ENCODE data around the gene CRACR2B. TPM values are rescaled to one million over a fixed set of nuclear protein-coding genes. Genes with fewer than 3 reads are reported as not detected.

The CRACR2B gene
- total RNA-seq (ENCODE audit: low replicate concordance) = 0.45 and 0.70 TPM in 2 replicates

GRCh38 chr11:827897-828192 lies at the start of gene CRACR2B:
Gene CRACR2B (plus strand): TSS chr11:827919. CDS start chr11:828608, 689 bp downstream.

DNA sequence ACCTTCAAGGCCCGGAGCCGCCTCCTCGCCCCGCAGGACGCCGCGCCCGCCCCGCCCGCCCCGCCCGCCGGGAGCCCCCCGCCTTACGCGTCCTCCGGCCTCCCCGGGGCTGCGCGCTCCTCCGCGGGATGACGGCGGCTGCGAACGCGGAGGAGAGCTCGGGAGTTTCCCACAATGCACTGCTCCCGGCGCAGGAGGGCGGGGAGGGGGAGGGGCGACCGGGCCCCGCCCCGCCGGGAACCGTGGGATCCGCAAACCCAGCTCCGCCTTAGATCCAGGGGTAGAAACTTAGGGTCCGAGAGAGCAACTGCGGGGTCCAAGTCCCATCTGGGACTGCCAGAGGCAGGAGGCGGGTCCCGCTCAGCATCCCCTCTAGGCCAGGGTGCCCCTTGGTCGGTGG lies 37.8 kb upstream of the CRACR2B start, which contains the start of gene CEND1:
Gene CEND1, minus strand, starts transcription at position 148 of the 400 bp plus-strand sequence. CDS start 1,514 bp downstream, outside the sequence.

DNA sequence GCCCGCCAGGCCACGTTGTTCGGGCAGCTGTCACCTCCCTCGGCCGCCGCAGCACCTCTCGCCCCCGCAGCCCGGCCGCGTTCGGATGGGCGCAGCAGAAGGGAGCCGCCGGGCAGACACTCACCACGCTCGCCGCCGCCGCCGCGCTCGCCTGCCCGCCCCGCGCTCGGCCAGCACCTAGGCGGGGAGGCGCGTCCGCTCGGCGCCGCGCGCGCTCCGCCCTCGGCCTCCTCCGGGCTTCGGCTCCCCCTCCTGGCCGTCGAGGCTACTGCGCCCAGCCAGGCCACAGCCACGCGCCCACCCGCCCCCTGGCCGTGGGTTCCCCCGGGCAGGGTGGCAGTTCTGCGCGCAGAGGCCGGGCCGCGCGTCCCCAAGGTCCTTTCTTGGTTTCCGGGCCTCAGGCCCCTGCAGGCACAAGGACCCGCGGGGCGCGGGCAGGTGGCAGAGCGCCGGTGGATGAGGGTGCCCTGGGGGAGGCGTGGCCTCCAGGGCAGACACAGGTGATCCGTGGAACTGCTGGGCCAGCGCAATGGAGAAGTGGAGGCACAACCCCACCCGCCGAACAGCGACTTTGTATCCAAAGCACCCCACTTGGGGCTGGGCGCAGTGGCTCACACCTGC lies 29.5 kb upstream of the CRACR2B start, which contains the start of gene SLC25A22:
Gene SLC25A22, minus strand, starts transcription at position 189 of the 621 bp plus-strand sequence. CDS start 3,275 bp downstream, outside the sequence.

GRCh38 chr11:809287-810039 lies 18.3 kb upstream of the CRACR2B start, which contains the start of gene RPLP2:
Gene RPLP2 (plus strand): TSS chr11:809967. CDS start chr11:810235, 268 bp downstream.

GRCh38 chr11:818396-819128 lies 9.2 kb upstream of the CRACR2B start, which contains the start of gene PNPLA2:
Gene PNPLA2 (plus strand): TSS chr11:818914. CDS start chr11:819719, 805 bp downstream.

DNA sequence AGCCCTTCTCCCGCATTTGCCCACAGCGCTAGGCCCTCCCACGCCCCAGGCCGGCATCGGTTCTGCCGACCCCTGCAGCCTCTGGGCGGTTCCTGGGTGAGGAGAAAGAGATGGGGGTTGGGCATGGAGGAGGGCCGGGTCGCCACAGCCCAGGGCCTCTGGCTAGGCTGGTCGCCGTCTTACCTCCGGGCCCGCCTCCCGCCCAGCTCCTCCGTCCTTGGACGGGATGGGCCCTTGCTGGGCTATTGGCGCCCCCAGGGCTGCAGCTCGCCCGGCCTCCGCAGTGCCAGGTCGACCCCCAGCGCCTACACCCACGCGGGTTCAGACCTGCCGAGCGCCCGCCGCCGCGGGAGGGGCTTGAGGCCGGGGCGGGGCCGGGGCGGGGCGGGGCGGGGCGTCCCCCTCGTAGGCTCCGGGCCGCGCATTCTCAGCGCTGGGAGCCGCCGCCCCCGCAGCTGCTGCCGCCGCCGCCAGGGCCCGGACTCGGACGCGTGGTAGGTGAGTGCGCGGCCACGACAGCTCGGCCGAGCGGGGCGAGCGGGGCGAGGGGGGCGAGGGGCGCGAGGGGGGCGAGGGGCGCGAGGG lies 4.9 kb downstream of the CRACR2B start, which contains the start of gene CD151:
Gene CD151, plus strand, starts transcription at position 424 of the 585 bp plus-strand sequence. CDS start 3,118 bp downstream, outside the sequence.

GRCh38 chr11:842370-843002 lies 14.8 kb downstream of the CRACR2B start, which contains the start of the genes POLR2L and TSPAN4:
Gene POLR2L (minus strand): TSS chr11:842529. CDS start chr11:842508, 21 bp downstream.
Gene TSPAN4 (plus strand): TSS chr11:842852. CDS start chr11:850305, 7,453 bp downstream.

Other genes with a start within 250 kb of the CRACR2B start
- 3.7 and 7.7 TPM in 2 replicates for gene IRF7, start 212.0 kb upstream of the CRACR2B start, total RNA-seq (ENCODE audit: low replicate concordance)
- gene CDHR5, start 203.0 kb upstream of the CRACR2B start, total RNA-seq (ENCODE audit: low replicate concordance) = not detected in 2 replicates
- not detected in 2 replicates for gene SCT, start 200.7 kb upstream of the CRACR2B start, total RNA-seq (ENCODE audit: low replicate concordance)
- gene DRD4, start 190.7 kb upstream of the CRACR2B start, total RNA-seq (ENCODE audit: low replicate concordance) = not detected in 2 replicates
- gene DEAF1, start 132.7 kb upstream of the CRACR2B start, total RNA-seq (ENCODE audit: low replicate concordance) = 29.6 and 31.8 TPM in 2 replicates
- 2.9 and 5.7 TPM in 2 replicates for gene TMEM80, start 132.1 kb upstream of the CRACR2B start, total RNA-seq (ENCODE audit: low replicate concordance)
- 44.3 and 83.2 TPM in 2 replicates for gene EPS8L2, start 121.7 kb upstream of the CRACR2B start, total RNA-seq (ENCODE audit: low replicate concordance)
- 69.4 and 177 TPM in 2 replicates for gene TALDO1, start 80.5 kb upstream of the CRACR2B start, total RNA-seq (ENCODE audit: low replicate concordance)
- gene GATD1, start 50.4 kb upstream of the CRACR2B start, total RNA-seq (ENCODE audit: low replicate concordance) = 17.4 and 20.2 TPM in 2 replicates
- gene CEND1, start 37.8 kb upstream of the CRACR2B start, total RNA-seq (ENCODE audit: low replicate concordance) = 0.23 TPM in 1 of 2 replicates, not detected in the other
- 5.1 and 21.5 TPM in 2 replicates for gene SLC25A22, start 29.6 kb upstream of the CRACR2B start, total RNA-seq (ENCODE audit: low replicate concordance)
- gene PIDD1, start 22.7 kb upstream of the CRACR2B start, total RNA-seq (ENCODE audit: low replicate concordance) = 3.4 and 4.0 TPM in 2 replicates
- 397 and 872 TPM in 2 replicates for gene RPLP2, start 18.0 kb upstream of the CRACR2B start, total RNA-seq (ENCODE audit: low replicate concordance)
- gene PNPLA2, start 9.0 kb upstream of the CRACR2B start, total RNA-seq (ENCODE audit: low replicate concordance) = 17.1 and 21.4 TPM in 2 replicates
- 669 and 785 TPM in 2 replicates for gene CD151, start 5.0 kb downstream of the CRACR2B start, total RNA-seq (ENCODE audit: low replicate concordance)
- gene POLR2L, start 14.6 kb downstream of the CRACR2B start, total RNA-seq (ENCODE audit: low replicate concordance) = 262 and 474 TPM in 2 replicates
- 102 and 297 TPM in 2 replicates for gene TSPAN4, start 14.9 kb downstream of the CRACR2B start, total RNA-seq (ENCODE audit: low replicate concordance)
- 44.0 and 50.9 TPM in 2 replicates for gene CHID1, start 82.9 kb downstream of the CRACR2B start, total RNA-seq (ENCODE audit: low replicate concordance)
- gene AP2A2, start 98.0 kb downstream of the CRACR2B start, total RNA-seq (ENCODE audit: low replicate concordance) = 19.6 and 28.2 TPM in 2 replicates
- not detected in 2 replicates for gene MUC6, start 208.8 kb downstream of the CRACR2B start, total RNA-seq (ENCODE audit: low replicate concordance)
- gene MUC2, start 247.0 kb downstream of the CRACR2B start, total RNA-seq (ENCODE audit: low replicate concordance) = not detected in 2 replicates